Neural cell (in vitro differentiated cells): ENCODE results near the gene NOTCH2.
"Not testable (repeated sequence)": the region's sequence is repeated elsewhere in the genome, so short reads cannot be mapped to it uniquely, and the experiment has no call there.

Experiments
- CTCF ChIP-seq: fragments of 450-650 bp; IDR thresholded peaks from 2 replicates; pipeline ENCODE4 v1.5.1; 2014; ENCODE audit warnings: antibody characterized with exemption, mild to moderate bottlenecking, moderate library complexity; ENCODE audit not compliant: poor library complexity, severe bottlenecking
- POLR2AphosphoS5 ChIP-seq: IDR thresholded peaks from 2 replicates; pipeline ENCODE4 v1.6.1; 2012

- not testable (repeated sequence) for TF ChIP-seq CTCF, POLR2AphosphoS5
Measured at GRCh38 chr1:120069920-120070214, 405 bp upstream of the NOTCH2 start.
